ENCODE data around the gene ACRBP. TPM values are rescaled to one million over a fixed set of nuclear protein-coding genes. Genes with fewer than 3 reads are reported as not detected.

Gene ACRBP
- total RNA-seq, 1 donor from 2014 or later: 7.1 TPM

- Mint-ChIP-seq H3K36me3 (peaks cover 37% of the 10 kb centered on the region), H3K27me3 (peaks cover 6% of the 10 kb centered on the region), H3K4me3 (no peak overlapping the region), H3K27ac (no peak overlapping the region), H3K9me3 (no peaks in the 10 kb centered on the region), H3K4me1 (ENCODE audit: unreplicated experiment) (no peaks in the 10 kb centered on the region)
- TF ChIP-seq CTCF (conservative IDR thresholded peaks at IDR 0.05): no peak
- DNase-seq (ENCODE audit: extremely low spot score, unreplicated experiment): no peak
Measured at GRCh38 chr12:6650832-6651231, 3.6 kb upstream of the ACRBP start.

GRCh38 chr12:6646276-6647082 lies 753 bp downstream of the ACRBP start:
- TF ChIP-seq CTCF (conservative IDR thresholded peaks at IDR 0.05): no peak
- peaks cover 30% of the 10 kb centered on the region for H3K27me3 Mint-ChIP-seq
- H3K36me3 Mint-ChIP-seq: peaks cover 40% of the 10 kb centered on the region
- no peak for DNase-seq (ENCODE audit: extremely low spot score, unreplicated experiment)
- peaks cover 6% of the 10 kb centered on the region for H3K9me3 Mint-ChIP-seq
- H3K4me1 Mint-ChIP-seq (ENCODE audit: unreplicated experiment): no peaks in the 10 kb centered on the region
- peak overlapping the region; percentile 76 for H3K4me3 Mint-ChIP-seq
- H3K27ac Mint-ChIP-seq: peak overlapping the region; percentile 33

GRCh38 chr12:6644903-6645302 lies 2.3 kb downstream of the ACRBP start:
- Mint-ChIP-seq H3K36me3 (peaks cover 31% of the 10 kb centered on the region), H3K27ac (no peak overlapping the region), H3K4me1 (ENCODE audit: unreplicated experiment) (no peaks in the 10 kb centered on the region), H3K4me3 (no peak overlapping the region), H3K27me3 (peaks cover 40% of the 10 kb centered on the region), H3K9me3 (peaks cover 6% of the 10 kb centered on the region)
- DNase-seq (ENCODE audit: extremely low spot score, unreplicated experiment): no peak
- TF ChIP-seq CTCF (conservative IDR thresholded peaks at IDR 0.05): no peak

GRCh38 chr12:6644257-6644596 lies 3.0 kb downstream of the ACRBP start:
- no peak overlapping the region for H3K27ac Mint-ChIP-seq
- peaks cover 31% of the 10 kb centered on the region for H3K36me3 Mint-ChIP-seq
- no peaks in the 10 kb centered on the region for H3K4me1 Mint-ChIP-seq (ENCODE audit: unreplicated experiment)
- TF ChIP-seq CTCF (conservative IDR thresholded peaks at IDR 0.05): no peak
- H3K9me3 Mint-ChIP-seq: peaks cover 6% of the 10 kb centered on the region
- H3K27me3 Mint-ChIP-seq: peaks cover 43% of the 10 kb centered on the region
- no peak for DNase-seq (ENCODE audit: extremely low spot score, unreplicated experiment)
- no peak overlapping the region for H3K4me3 Mint-ChIP-seq

GRCh38 chr12:6643569-6644256 lies 3.5 kb downstream of the ACRBP start:
- peaks cover 6% of the 10 kb centered on the region for H3K9me3 Mint-ChIP-seq
- H3K4me3 Mint-ChIP-seq: no peak overlapping the region
- H3K27me3 Mint-ChIP-seq: peaks cover 44% of the 10 kb centered on the region

More at GRCh38 chr12:6643569-6644256, 3.5 kb downstream of the ACRBP start:
- no peaks in the 10 kb centered on the region for H3K4me1 Mint-ChIP-seq (ENCODE audit: unreplicated experiment)
- no peak for DNase-seq (ENCODE audit: extremely low spot score, unreplicated experiment)
- no peak overlapping the region for H3K27ac Mint-ChIP-seq
- H3K36me3 Mint-ChIP-seq: peaks cover 31% of the 10 kb centered on the region
- no peak for TF ChIP-seq CTCF (conservative IDR thresholded peaks at IDR 0.05)

Measured in type B pancreatic cell (in vitro differentiated cells).